HepG2 (cell line): ENCODE results near the gene DLX3. TPM values are rescaled to one million over a fixed set of nuclear protein-coding genes. Genes with fewer than 3 reads are reported as not detected.

Source experiments
- AGO1 ChIP-seq: fragments of 200-400 bp; formaldehyde crosslinking; IDR thresholded peaks from 2 replicates; pipeline ENCODE4 v1.6.1; 2017; ENCODE audit warnings: mild to moderate bottlenecking, low read depth, low read length, moderate library complexity; ENCODE audit not compliant: poor library complexity, severe bottlenecking
- CTCF ChIP-seq: sonication (generic); formaldehyde crosslinking; IDR thresholded peaks from 2 replicates; pipeline ENCODE4 v1.5.0; 2020; ENCODE audit warnings: mild to moderate bottlenecking, missing genetic modification reagents, moderate library complexity
- DR1 ChIP-seq: sonication (generic); formaldehyde crosslinking; IDR thresholded peaks from 2 replicates; pipeline ENCODE4 v1.8.0; 2021; ENCODE audit warnings: mild to moderate bottlenecking, missing genetic modification reagents, inconsistent platforms
- FOXK1 ChIP-seq: sonication (generic); formaldehyde crosslinking; IDR thresholded peaks from 2 replicates; pipeline ENCODE4 v1.4.0; 2020; ENCODE audit warnings: low read depth, missing genetic modification reagents, borderline replicate concordance
- JDP2 ChIP-seq: sonication (generic); formaldehyde crosslinking; IDR thresholded peaks from 2 replicates; pipeline ENCODE4 v1.8.1; 2022; ENCODE audit warnings: missing genetic modification reagents, borderline replicate concordance
- MED13 ChIP-seq: sonication (generic); formaldehyde crosslinking; IDR thresholded peaks from 2 replicates; pipeline ENCODE4 v1.5.0; 2020; ENCODE audit warnings: missing genetic modification reagents
- MTF2 ChIP-seq: sonication (generic); formaldehyde crosslinking; IDR thresholded peaks from 2 replicates; pipeline ENCODE4 v1.5.0; 2020; ENCODE audit warnings: missing genetic modification reagents, borderline replicate concordance
- TBP ChIP-seq: sonication (generic); formaldehyde crosslinking; IDR thresholded peaks from 2 replicates; pipeline ENCODE4 v1.5.0; 2020; ENCODE audit warnings: missing genetic modification reagents
- UBTF ChIP-seq: sonication (generic); formaldehyde crosslinking; IDR thresholded peaks from 2 replicates; pipeline ENCODE4 v1.4.0; 2020; ENCODE audit warnings: mild to moderate bottlenecking, missing genetic modification reagents
- ZBTB33 ChIP-seq: sonication (generic); formaldehyde crosslinking; IDR thresholded peaks from 2 replicates; pipeline ENCODE4 v1.4.0; 2020; ENCODE audit warnings: missing genetic modification reagents
- ZFY ChIP-seq: sonication (generic); formaldehyde crosslinking; IDR thresholded peaks from 2 replicates; pipeline ENCODE4 v1.4.0; 2020; ENCODE audit warnings: missing genetic modification reagents
- ZNF292 ChIP-seq: sonication (generic); formaldehyde crosslinking; IDR thresholded peaks from 2 replicates; pipeline ENCODE4 v1.8.1; 2022; ENCODE audit warnings: mild to moderate bottlenecking, low read depth, missing genetic modification reagents, borderline replicate concordance
- ZNF446 ChIP-seq: sonication (generic); formaldehyde crosslinking; IDR thresholded peaks from 2 replicates; pipeline ENCODE4 v1.5.0; 2020; ENCODE audit warnings: mild to moderate bottlenecking, missing genetic modification reagents
- ZNF607 ChIP-seq: sonication (generic); formaldehyde crosslinking; IDR thresholded peaks from 2 replicates; pipeline ENCODE4 v1.5.1; 2020; ENCODE audit warnings: missing genetic modification reagents, mild to moderate bottlenecking, borderline replicate concordance
- ZNF761 ChIP-seq: sonication (generic); formaldehyde crosslinking; conservative IDR thresholded peaks from 2 replicates; pipeline ENCODE4 v1.4.0; 2020; ENCODE audit warnings: mild to moderate bottlenecking, missing genetic modification reagents
- ZNF800 ChIP-seq: sonication (generic); formaldehyde crosslinking; IDR thresholded peaks from 2 replicates; pipeline ENCODE4 v1.4.0; 2020; ENCODE audit warnings: missing genetic modification reagents
- ZSCAN9 ChIP-seq: IDR thresholded peaks from 2 replicates; pipeline ENCODE4 v1.6.1; 2016; ENCODE audit warnings: borderline replicate concordance
- ZZZ3 ChIP-seq: sonication (generic); formaldehyde crosslinking; IDR thresholded peaks from 2 replicates; pipeline ENCODE4 v1.4.0; 2020; ENCODE audit warnings: missing genetic modification reagents, mild to moderate bottlenecking, borderline replicate concordance
- polyA plus RNA-seq, 8 experiments: library from polyadenylated mRNA; depleted of rRNA in 3 of 8; stranded (reverse) in 7 of 8; unstranded in 1 of 8; fragments of >200 nt; fragmentation: Illumina TruSeq in 4 of 8; extraction: Trizol in 4 of 8; gene quantifications; 2 replicates each; pipeline versions ENCODE4 v1.2.1 to v1.2.3, GENCODE V29; 2011 to 2016; ENCODE audit warnings: low read depth in 4 of 8, missing spikeins in 1 of 8, mixed read lengths in 1 of 8; ENCODE audit not compliant: insufficient read depth in 1 of 8
- total RNA-seq, 5 experiments: library from RNA; depleted of rRNA; stranded (reverse); fragments of >200 nt; fragmentation: Illumina TruSeq; extraction: Trizol; gene quantifications; 2 replicates each; pipeline ENCODE4 v1.2.3, GENCODE V29; 2016; ENCODE audit warnings: low read depth in 1 of 5

DLX3 gene
- total and polyA plus RNA-seq, 2 of the 13 experiments (the other 11 are each of a cell fraction or from before 2014, with no cell fraction given): 0.03 TPM; not detected in 1

GRCh38 chr17:49972486-49973270 is 22.3 kb downstream of the DLX3 start (continued):
- TF ChIP-seq AGO1 (peak; percentile 19), JDP2 (CRISPR knock-in tag) (no peak), ZNF761 (0 out of 2 replicates have a peak, but pooled peaks have one; percentile 19), ZNF607 (peak; percentile 39; the same call in 1 of the 2 replicates), DR1 (CRISPR knock-in tag) (0 out of 2 replicates have a peak, but pooled peaks have one; percentile 13), TBP (CRISPR knock-in tag) (no peak), CTCF (CRISPR knock-in tag) (peak; percentile 12; the same call in 1 of the 2 replicates), MED13 (CRISPR knock-in tag) (no peak), FOXK1 (CRISPR knock-in tag) (no peak), ZNF446 (CRISPR knock-in tag) (no peak), ZFY (CRISPR knock-in tag) (peak; percentile 60; the same call in 1 of the 2 replicates), UBTF (CRISPR knock-in tag) (peak; percentile 24; the same call in 1 of the 2 replicates), ZZZ3 (CRISPR knock-in tag) (no peak), ZNF292 (CRISPR knock-in tag) (peak; percentile 41; the same call in 1 of the 2 replicates), ZSCAN9 (CRISPR knock-in tag) (no peak), ZBTB33 (CRISPR knock-in tag) (no peak), ZNF800 (CRISPR knock-in tag) (peak; percentile 77; the same call in 1 of the 2 replicates), MTF2 (CRISPR knock-in tag) (peak; percentile 82)
